ENCODE measurements around the gene BOC. TPM values are rescaled to one million over a fixed set of nuclear protein-coding genes. Genes with fewer than 3 reads are reported as not detected.

Gene BOC
- total RNA-seq, 1 experiment from 2014 or later, result 3.5 TPM

DNA sequence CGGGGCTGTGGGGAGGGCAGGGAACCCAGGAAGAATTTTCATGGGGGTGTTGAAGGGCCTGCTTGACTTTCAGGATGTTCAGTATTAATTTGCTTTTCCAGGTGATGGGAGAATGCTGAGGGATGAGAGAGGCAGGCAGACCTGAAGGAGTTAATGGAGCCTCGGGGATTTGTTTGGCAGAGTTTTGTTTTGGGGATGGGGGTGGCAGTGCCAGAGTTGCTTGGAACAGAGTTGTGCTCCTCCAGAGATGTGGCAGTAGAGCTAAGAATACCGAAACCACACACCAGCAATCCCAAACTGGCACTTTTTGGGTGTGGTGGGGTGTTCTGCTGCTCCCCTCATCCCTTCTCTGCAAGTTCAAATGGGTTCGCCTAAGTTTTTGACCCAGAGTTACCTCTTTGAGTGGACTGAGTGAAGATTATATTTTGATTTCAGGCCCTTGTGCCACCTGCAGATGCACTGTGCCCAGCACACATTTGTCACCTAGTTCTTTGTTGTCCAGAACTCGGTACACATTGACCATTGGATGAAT is 1.6 kb downstream of the BOC start:
- no peak overlapping the region for H2AK5ac ChIP-seq (ENCODE audit: insufficient read length, low read length)
- Mint-ChIP-seq H3K27me3 (ENCODE audit: low read depth) (peaks cover 61% of the 10 kb centered on the region), H3K9me3 (no peaks in the 10 kb centered on the region), H3K27ac (peak overlapping the region in 1 of 3 experiments; percentile 41; a peak in 1 of 7 replicates), H3K4me3 (peak overlapping the region; percentile 69 to 84), H3K4me1 (peaks cover 40 to 54% of the 10 kb centered on the region in 2 experiments), H3K36me3 (ENCODE audit: insufficient read depth in 1 of 3, low read depth in 3 of 3) (peaks cover 0 to 10% (median 3%) of the 10 kb centered on the region in 3 experiments; a peak in 5 of 7 replicates)
- H3K4me1 ChIP-seq (ENCODE audit: insufficient read depth, low read length), result no peaks in the 10 kb centered on the region
- peaks cover 20% of the 10 kb centered on the region for H3K23me2 ChIP-seq (ENCODE audit: insufficient read length, low read depth, low read length, poor library complexity, severe bottlenecking)
- H3K4ac ChIP-seq (ENCODE audit: low read depth, low read length), result no peak overlapping the region
- peaks cover 15% of the 10 kb centered on the region; the same call in 1 of the 2 replicates for H3K27me3 ChIP-seq (ENCODE audit: insufficient read depth, low read length)
- no peaks in the 10 kb centered on the region for H3K79me2 ChIP-seq (ENCODE audit: insufficient read depth, low read length)
- H3K9ac ChIP-seq (ENCODE audit: extremely low read depth, insufficient read length, low read length), result no peak overlapping the region
- WGBS (ENCODE audit: extremely low coverage, insufficient read length, low lambda C conversion rate), result no CpG with 5 or more reads among the region's 5 CpGs
- no peak overlapping the region for H4K8ac ChIP-seq (replicated peaks; ENCODE audit: insufficient read length, low read depth, low read length)
- H3K23ac ChIP-seq (ENCODE audit: insufficient read length, low read depth, low read length), result no peak overlapping the region
- no peaks in the 10 kb centered on the region for H3K9me3 ChIP-seq (ENCODE audit: control insufficient read depth, low read depth, low read length)
- H4K91ac ChIP-seq (ENCODE audit: insufficient read length, low read depth, low read length), result no peak overlapping the region
- H2BK12ac ChIP-seq (ENCODE audit: insufficient read length, low read depth, low read length), result no peak overlapping the region
- H3K27ac ChIP-seq (ENCODE audit: insufficient read length, low read depth, low read length), result no peak overlapping the region
- H2BK15ac ChIP-seq (ENCODE audit: low read depth, low read length), result no peak overlapping the region
- H2BK5ac ChIP-seq (ENCODE audit: insufficient read length, low read length), result no peak overlapping the region
- peak overlapping the region; percentile 83 for H3K4me2 ChIP-seq (ENCODE audit: insufficient read depth, insufficient read length, low read length)
- H3K14ac ChIP-seq (ENCODE audit: insufficient read depth, low read length), result no peak overlapping the region
- no peak overlapping the region for H2AFZ ChIP-seq (ENCODE audit: low read length)
- no peak overlapping the region for H3K18ac ChIP-seq (ENCODE audit: insufficient read length, low read depth, low read length)
- H4K5ac ChIP-seq (ENCODE audit: insufficient read length, low read depth, low read length), result no peak overlapping the region
- DNase-seq, result no peak
- H3K56ac ChIP-seq (ENCODE audit: insufficient read length, low read depth, low read length), result no peak overlapping the region
- H2BK120ac ChIP-seq (ENCODE audit: low read depth, low read length, poor library complexity, severe bottlenecking), result no peak overlapping the region
- H3K79me1 ChIP-seq (ENCODE audit: insufficient read depth, low read depth, low read length, poor library complexity, severe bottlenecking), result no peaks in the 10 kb centered on the region
- H3T11ph ChIP-seq (ENCODE audit: low read length), result no peak overlapping the region
- no peak overlapping the region for H2BK20ac ChIP-seq (ENCODE audit: low read depth, low read length, poor library complexity, severe bottlenecking)
- no peaks in the 10 kb centered on the region for H4K20me1 ChIP-seq (ENCODE audit: control insufficient read depth, insufficient read depth, insufficient read length)
- TF ChIP-seq, protein P1, sequence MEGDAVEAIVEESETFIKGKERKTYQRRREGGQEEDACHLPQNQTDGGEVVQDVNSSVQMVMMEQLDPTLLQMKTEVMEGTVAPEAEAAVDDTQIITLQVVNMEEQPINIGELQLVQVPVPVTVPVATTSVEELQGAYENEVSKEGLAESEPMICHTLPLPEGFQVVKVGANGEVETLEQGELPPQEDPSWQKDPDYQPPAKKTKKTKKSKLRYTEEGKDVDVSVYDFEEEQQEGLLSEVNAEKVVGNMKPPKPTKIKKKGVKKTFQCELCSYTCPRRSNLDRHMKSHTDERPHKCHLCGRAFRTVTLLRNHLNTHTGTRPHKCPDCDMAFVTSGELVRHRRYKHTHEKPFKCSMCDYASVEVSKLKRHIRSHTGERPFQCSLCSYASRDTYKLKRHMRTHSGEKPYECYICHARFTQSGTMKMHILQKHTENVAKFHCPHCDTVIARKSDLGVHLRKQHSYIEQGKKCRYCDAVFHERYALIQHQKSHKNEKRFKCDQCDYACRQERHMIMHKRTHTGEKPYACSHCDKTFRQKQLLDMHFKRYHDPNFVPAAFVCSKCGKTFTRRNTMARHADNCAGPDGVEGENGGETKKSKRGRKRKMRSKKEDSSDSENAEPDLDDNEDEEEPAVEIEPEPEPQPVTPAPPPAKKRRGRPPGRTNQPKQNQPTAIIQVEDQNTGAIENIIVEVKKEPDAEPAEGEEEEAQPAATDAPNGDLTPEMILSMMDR (conservative IDR thresholded peaks at IDR 0.05), result no peak
